Neural progenitor cell (in vitro differentiated cells): Measurements from ENCODE around the gene EPPIN. TPM values are rescaled to one million over a fixed set of nuclear protein-coding genes. Genes with fewer than 3 reads are reported as not detected.

ENCODE experiments used
- DNase-seq: peaks from one replicate; pipeline ENCODE4 v3.0.0-alpha.2; 2016; ENCODE audit warnings: low spot score
- H2AFZ ChIP-seq: fragments of 200-600 bp; sonication (generic); replicated peaks from 2 replicates; pipeline ENCODE4 v1.6.1; 2016; ENCODE audit warnings: antibody characterized with exemption
- H3F3A ChIP-seq: fragments of 200-600 bp; sonication (generic); 2 replicates; pipeline ENCODE4 v1.6.1; 2016; ENCODE audit warnings: antibody characterized with exemption, low read depth
- H3K27ac ChIP-seq: fragments of 200-600 bp; sonication (generic); 2 replicates; pipeline ENCODE4 v1.5.1; 2016; ENCODE audit warnings: mild to moderate bottlenecking
- H3K27me3 ChIP-seq: fragments of 200-600 bp; sonication (generic); 2 replicates; pipeline ENCODE4 v1.6.1; 2016; ENCODE audit warnings: mild to moderate bottlenecking, moderate library complexity
- H3K36me3 ChIP-seq: fragments of 200-600 bp; sonication (generic); 2 replicates; pipeline ENCODE4 v1.5.1; 2016
- H3K4me1 ChIP-seq: fragments of 200-600 bp; sonication (generic); 2 replicates; pipeline ENCODE4 v1.6.1; 2016; ENCODE audit warnings: mixed run types
- H3K4me2 ChIP-seq: fragments of 200-600 bp; sonication (generic); 2 replicates; pipeline ENCODE4 v1.6.1; 2016
- H3K4me3 ChIP-seq: fragments of 200-600 bp; sonication (generic); 2 replicates; pipeline ENCODE4 v1.5.1; 2016
- H3K79me2 ChIP-seq: fragments of 200-600 bp; sonication (generic); 2 replicates; pipeline ENCODE4 v1.6.1; 2016; ENCODE audit warnings: low read depth
- H3K9ac ChIP-seq: fragments of 200-600 bp; sonication (generic); 2 replicates; pipeline ENCODE4 v1.6.1; 2016
- H3K9me3 ChIP-seq: fragments of 200-600 bp; sonication (generic); 2 replicates; pipeline ENCODE4 v1.5.1; 2016; ENCODE audit warnings: low read depth
- H4K20me1 ChIP-seq: fragments of 200-600 bp; sonication (generic); 2 replicates; pipeline ENCODE4 v1.6.1; 2016; ENCODE audit warnings: low read depth
- H3K27ac Mint-ChIP-seq: 3 replicates; pipeline ENCODE4 v1.8.0; 2021; ENCODE audit warnings: mixed read lengths
- H3K27me3 Mint-ChIP-seq: 2 replicates; pipeline ENCODE4 v1.8.0; 2022; ENCODE audit warnings: low read depth, mild to moderate bottlenecking, inconsistent platforms, moderate library complexity, mixed read lengths; ENCODE audit not compliant: insufficient read depth
- H3K36me3 Mint-ChIP-seq: 3 replicates; pipeline ENCODE4 v1.8.0; 2021; ENCODE audit warnings: mixed read lengths
- H3K4me1 Mint-ChIP-seq: 3 replicates; pipeline ENCODE4 v1.8.0; 2021; ENCODE audit warnings: mixed read lengths
- H3K4me3 Mint-ChIP-seq: 3 replicates; pipeline ENCODE4 v1.8.0; 2021; ENCODE audit warnings: mild to moderate bottlenecking, moderate library complexity, mixed read lengths
- H3K9me3 Mint-ChIP-seq: 3 replicates; pipeline ENCODE4 v1.8.0; 2020; ENCODE audit warnings: mixed read lengths
- EZH2 ChIP-seq: fragments of 200-600 bp; sonication (generic); IDR thresholded peaks from 2 replicates; pipeline ENCODE4 v1.6.1; 2017; ENCODE audit warnings: antibody characterized with exemption, mild to moderate bottlenecking, moderate library complexity
- EZH2phosphoT487 ChIP-seq: fragments of 200-600 bp; sonication (generic); IDR thresholded peaks from 2 replicates; pipeline ENCODE4 v1.6.1; 2017; ENCODE audit warnings: antibody characterized with exemption
- small RNA-seq: library from RNA; depleted of rRNA; stranded (forward); fragments of <200 nt; gene quantifications from one replicate; pipeline ENCODE3, GENCODE V24; 2015
- total RNA-seq: library from RNA; depleted of rRNA; stranded (reverse); fragments of >200 nt; gene quantifications from 2 replicates; pipeline ENCODE4 v1.2.3, GENCODE V29; 2015; ENCODE audit warnings: low replicate concordance
- TF ChIP-seq, protein P1 (sequence below): fragments of 200-600 bp; sonication (generic); IDR thresholded peaks from 2 replicates; pipeline ENCODE4 v1.5.1; 2017; ENCODE audit warnings: antibody characterized with exemption, mild to moderate bottlenecking

The EPPIN gene
- total RNA-seq, 1 donor from 2014 or later: not detected

DNA sequence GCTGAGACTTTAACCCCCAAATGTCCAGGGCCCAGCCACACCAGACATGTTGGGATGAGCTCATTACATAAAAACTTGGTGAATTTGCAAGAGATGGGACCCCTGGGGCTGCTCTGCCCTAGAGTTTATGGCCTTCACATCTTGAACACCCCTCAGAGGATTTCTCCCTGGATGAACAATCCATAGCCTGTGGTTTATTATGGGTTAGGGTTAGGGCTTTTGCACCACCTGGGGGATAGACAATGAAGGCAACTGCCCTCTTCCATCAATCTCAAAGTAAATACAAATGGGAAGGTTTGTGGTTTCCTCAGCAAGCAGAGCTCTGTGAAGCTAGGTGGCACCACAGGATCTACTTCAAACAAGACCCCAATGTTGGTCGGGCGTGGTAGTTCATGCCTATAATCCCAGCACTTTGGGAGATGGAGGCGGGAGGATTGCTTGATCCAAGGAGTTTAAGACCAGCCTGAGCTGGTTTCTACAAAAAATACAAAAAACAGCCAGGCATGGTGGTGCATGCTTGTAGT is 49.2 kb downstream of the EPPIN start:
- Mint-ChIP-seq H3K27me3 (no peaks in the 10 kb centered on the region), H3K36me3 (no peaks in the 10 kb centered on the region), H3K9me3 (no peaks in the 10 kb centered on the region), H3K4me3 (no peak overlapping the region), H3K27ac (no peak overlapping the region), H3K4me1 (no peaks in the 10 kb centered on the region)
- H3K4me2 ChIP-seq: no peak overlapping the region
- no peaks in the 10 kb centered on the region for H3F3A ChIP-seq
- no peak overlapping the region for H3K9ac ChIP-seq
- H3K79me2 ChIP-seq: no peaks in the 10 kb centered on the region
- TF ChIP-seq EZH2 (no peak), EZH2phosphoT487 (no peak)
- TF ChIP-seq, protein P1, sequence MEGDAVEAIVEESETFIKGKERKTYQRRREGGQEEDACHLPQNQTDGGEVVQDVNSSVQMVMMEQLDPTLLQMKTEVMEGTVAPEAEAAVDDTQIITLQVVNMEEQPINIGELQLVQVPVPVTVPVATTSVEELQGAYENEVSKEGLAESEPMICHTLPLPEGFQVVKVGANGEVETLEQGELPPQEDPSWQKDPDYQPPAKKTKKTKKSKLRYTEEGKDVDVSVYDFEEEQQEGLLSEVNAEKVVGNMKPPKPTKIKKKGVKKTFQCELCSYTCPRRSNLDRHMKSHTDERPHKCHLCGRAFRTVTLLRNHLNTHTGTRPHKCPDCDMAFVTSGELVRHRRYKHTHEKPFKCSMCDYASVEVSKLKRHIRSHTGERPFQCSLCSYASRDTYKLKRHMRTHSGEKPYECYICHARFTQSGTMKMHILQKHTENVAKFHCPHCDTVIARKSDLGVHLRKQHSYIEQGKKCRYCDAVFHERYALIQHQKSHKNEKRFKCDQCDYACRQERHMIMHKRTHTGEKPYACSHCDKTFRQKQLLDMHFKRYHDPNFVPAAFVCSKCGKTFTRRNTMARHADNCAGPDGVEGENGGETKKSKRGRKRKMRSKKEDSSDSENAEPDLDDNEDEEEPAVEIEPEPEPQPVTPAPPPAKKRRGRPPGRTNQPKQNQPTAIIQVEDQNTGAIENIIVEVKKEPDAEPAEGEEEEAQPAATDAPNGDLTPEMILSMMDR: no peak
- peak; percentile 12 for DNase-seq
- no peaks in the 10 kb centered on the region for H3K9me3 ChIP-seq
- no peak overlapping the region for H3K4me3 ChIP-seq
- H2AFZ ChIP-seq: no peak overlapping the region
- no peaks in the 10 kb centered on the region for H4K20me1 ChIP-seq
- no peak overlapping the region for H3K27ac ChIP-seq
- no peaks in the 10 kb centered on the region for H3K4me1 ChIP-seq
- H3K36me3 ChIP-seq: no peaks in the 10 kb centered on the region
- no peaks in the 10 kb centered on the region for H3K27me3 ChIP-seq

DNA sequence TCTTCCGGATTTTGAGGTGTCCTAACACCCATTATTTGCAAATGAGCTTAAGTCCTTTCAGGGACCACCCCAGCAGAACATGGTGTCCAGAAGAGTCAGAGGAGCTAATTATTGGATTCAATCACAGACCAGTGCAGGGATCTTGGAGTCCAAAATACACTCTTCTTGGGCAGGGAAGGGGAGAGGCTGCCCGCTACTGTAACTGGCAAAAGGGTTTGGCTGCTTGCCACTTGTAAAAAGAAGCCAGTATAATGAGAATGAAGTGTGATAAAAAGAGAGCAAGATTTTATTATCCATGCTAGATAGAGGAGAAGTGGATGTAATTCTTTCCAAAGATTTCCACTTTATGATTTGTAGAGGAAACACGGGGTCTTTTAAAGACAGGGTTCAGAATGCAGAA is 51.0 kb downstream of the EPPIN start:
- Mint-ChIP-seq H3K4me1 (no peaks in the 10 kb centered on the region), H3K27ac (no peak overlapping the region), H3K36me3 (no peaks in the 10 kb centered on the region), H3K4me3 (no peak overlapping the region), H3K27me3 (peaks cover 6% of the 10 kb centered on the region), H3K9me3 (no peaks in the 10 kb centered on the region)
- H3K9ac ChIP-seq: no peak overlapping the region
- no peaks in the 10 kb centered on the region for H3K4me1 ChIP-seq
- H3K36me3 ChIP-seq: no peaks in the 10 kb centered on the region
- H3K4me3 ChIP-seq: no peak overlapping the region
- H3K9me3 ChIP-seq: no peaks in the 10 kb centered on the region
- H4K20me1 ChIP-seq: no peaks in the 10 kb centered on the region
- no peaks in the 10 kb centered on the region for H3F3A ChIP-seq
- DNase-seq: no peak
- H3K4me2 ChIP-seq: no peak overlapping the region
- no peak overlapping the region for H3K27ac ChIP-seq
- H2AFZ ChIP-seq: no peak overlapping the region
- no peaks in the 10 kb centered on the region for H3K79me2 ChIP-seq
- TF ChIP-seq EZH2phosphoT487 (no peak), EZH2 (no peak)
- TF ChIP-seq, protein P1: no peak
- no peaks in the 10 kb centered on the region for H3K27me3 ChIP-seq

DNA sequence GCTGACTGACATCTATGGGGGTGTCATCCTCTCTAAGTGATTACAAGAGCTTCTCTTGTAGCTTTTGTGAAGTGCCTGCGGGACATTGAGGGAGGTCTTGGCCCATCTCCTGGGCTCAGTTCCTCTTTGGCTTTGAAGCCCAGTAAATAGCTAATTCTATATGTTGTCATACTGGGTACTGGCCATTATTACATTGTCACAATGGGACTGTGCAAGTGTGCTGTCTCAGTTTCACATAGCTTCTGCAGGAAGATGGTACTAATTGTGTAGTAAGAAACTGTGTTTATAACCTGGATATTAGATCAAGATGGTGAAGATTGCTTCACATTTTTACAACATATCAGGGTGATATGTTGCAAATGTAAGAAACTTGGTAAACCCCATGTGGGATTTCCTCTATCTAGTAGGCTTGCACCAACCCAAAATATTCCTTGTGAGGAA is 51.7 kb downstream of the EPPIN start:
- Histone ChIP-seq H3K4me1 (no peaks in the 10 kb centered on the region), H3K4me2 (no peak overlapping the region), H2AFZ (no peak overlapping the region), H4K20me1 (no peaks in the 10 kb centered on the region), H3K79me2 (no peaks in the 10 kb centered on the region), H3K27ac (no peak overlapping the region), H3K27me3 (no peaks in the 10 kb centered on the region), H3F3A (no peaks in the 10 kb centered on the region), H3K9ac (no peak overlapping the region), H3K36me3 (no peaks in the 10 kb centered on the region), H3K4me3 (no peak overlapping the region), H3K9me3 (no peaks in the 10 kb centered on the region)
- no peak overlapping the region for H3K4me3 Mint-ChIP-seq
- H3K9me3 Mint-ChIP-seq: no peaks in the 10 kb centered on the region
- H3K27ac Mint-ChIP-seq: no peak overlapping the region
- no peaks in the 10 kb centered on the region for H3K36me3 Mint-ChIP-seq
- peaks cover 6% of the 10 kb centered on the region for H3K27me3 Mint-ChIP-seq
- DNase-seq: no peak
- TF ChIP-seq, protein P1: no peak
- TF ChIP-seq EZH2phosphoT487 (no peak), EZH2 (no peak)
- H3K4me1 Mint-ChIP-seq: no peaks in the 10 kb centered on the region

Small RNA genes within 50 kb of the gene (small RNA-seq; reads per million reads assigned to genes)
- gene AL031663.1: not detected
- not detected for gene HSPD1P21
- not detected for gene RNA5SP485

Other genes starting within 250 kb of the EPPIN start
- gene RBPJL, start 240.6 kb downstream of the EPPIN start, total RNA-seq: not detected in 2 replicates
- gene MATN4, start 239.1 kb downstream of the EPPIN start, total RNA-seq: 0.06 TPM in 1 of 2 replicates, not detected in the other
- 19.3 and 27.6 TPM in 2 replicates for gene SDC4, start 199.0 kb downstream of the EPPIN start, total RNA-seq
- 10.5 and 21.5 TPM in 2 replicates for gene SYS1, start 184.2 kb downstream of the EPPIN start, total RNA-seq
- 0.06 TPM in 1 of 2 replicates, not detected in the other for gene TP53TG5, start 169.1 kb downstream of the EPPIN start, total RNA-seq
- gene DBNDD2, start 139.1 kb downstream of the EPPIN start, total RNA-seq: 10.2 and 15.1 TPM in 2 replicates
- gene PIGT, start 131.3 kb downstream of the EPPIN start, total RNA-seq: 24.5 and 57.3 TPM in 2 replicates
- 2.7 and 5.8 TPM in 2 replicates for gene WFDC2, start 77.6 kb downstream of the EPPIN start, total RNA-seq
- not detected in 2 replicates for gene SPINT3, start 31.8 kb downstream of the EPPIN start, total RNA-seq
- gene WFDC6, start 7.9 kb downstream of the EPPIN start, total RNA-seq: not detected in 2 replicates
- gene WFDC8, start 31.9 kb upstream of the EPPIN start, total RNA-seq: not detected in 2 replicates
- not detected in 2 replicates for gene WFDC10A, start 82.3 kb upstream of the EPPIN start, total RNA-seq
- gene WFDC9, start 83.9 kb upstream of the EPPIN start, total RNA-seq: not detected in 2 replicates
- gene WFDC11, start 122.8 kb upstream of the EPPIN start, total RNA-seq: not detected in 2 replicates
- not detected in 2 replicates for gene WFDC13, start 154.6 kb upstream of the EPPIN start, total RNA-seq
- gene WFDC10B, start 157.6 kb upstream of the EPPIN start, total RNA-seq: not detected in 2 replicates
- gene SPINT4, start 174.9 kb upstream of the EPPIN start, total RNA-seq: not detected in 2 replicates
- gene WFDC3, start 244.5 kb upstream of the EPPIN start, total RNA-seq: not detected in 2 replicates
- gene DNTTIP1, start 244.6 kb upstream of the EPPIN start, total RNA-seq: 23.8 and 26.3 TPM in 2 replicates